Measurements from ENCODE around the gene NLRX1. TPM values are rescaled to one million over a fixed set of nuclear protein-coding genes. Genes with fewer than 3 reads are reported as not detected.

NLRX1 gene
- total and polyA plus RNA-seq, 4 experiments from 2014 or later = 5.5 to 9.2 (median 8.1) TPM

DNA sequence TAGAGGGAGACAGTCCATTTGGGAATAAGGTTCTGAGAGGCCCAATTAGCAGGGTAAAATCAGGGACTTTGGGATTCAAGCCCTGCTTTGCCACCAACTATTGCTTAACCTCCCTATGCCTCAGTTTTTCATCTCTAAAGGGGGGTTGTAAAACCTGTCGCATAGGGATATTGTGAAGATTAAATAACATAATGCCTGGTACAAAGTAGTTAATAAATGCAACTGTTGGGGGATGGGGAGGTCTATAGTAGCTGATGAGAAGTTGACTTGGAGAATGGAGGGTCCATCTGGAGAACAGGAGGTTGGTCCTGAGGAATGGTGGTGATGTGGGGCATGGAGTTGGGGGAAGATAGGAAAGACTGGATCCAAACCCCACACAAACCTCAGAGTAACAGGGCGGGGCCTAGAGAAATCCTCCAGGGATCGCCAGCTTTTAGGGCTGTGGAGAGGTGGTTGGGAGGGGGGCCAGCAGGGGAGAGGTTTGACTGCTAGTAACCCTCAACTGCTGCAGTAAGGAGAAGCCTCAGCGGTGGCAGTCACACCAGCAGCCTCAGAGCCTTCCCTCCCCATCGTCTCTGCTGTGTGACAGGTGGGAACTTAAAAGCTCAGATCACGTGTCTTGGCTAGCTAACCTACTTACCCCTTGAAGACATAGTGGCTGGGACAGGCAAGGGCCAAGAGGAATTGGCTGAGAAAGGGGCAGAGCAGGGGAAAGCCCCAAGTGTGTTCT is 20.8 kb upstream of the NLRX1 start:
- H3K9me3 Mint-ChIP-seq = no peaks in the 10 kb centered on the region
- peak overlapping the region; percentile 53 to 85 (median 78) for H3K4me3 Mint-ChIP-seq
- H3K4me1 ChIP-seq (ENCODE audit: insufficient read depth, low read length) = peaks cover 14% of the 10 kb centered on the region
- ChIA-PET CTCF (ENCODE audit: partially characterized antibody) (interaction anchor here (0.9 kb wide), 1 partner anchor 21 kb away, joined by 3 read pairs; the partner anchor contains the start of gene NLRX1), POLR2A (ENCODE audit: partially characterized antibody) (interaction anchor here (1.5 to 2.9 kb wide), 2 partner anchors 26 to 46 kb away, joined by 7 to 10 read pairs; partner anchors contain the start of genes DPAGT1 and HINFP)
- intact Hi-C loops (cut with micrococcal nuclease) = loop anchor here (2.0 to 10.0 kb wide), 2 partner anchors 47 to 53 kb away; a partner anchor contains a TSS
- H3K4me3 ChIP-seq (ENCODE audit: low read length in 2 of 2) = no peak overlapping the region
- H3K36me3 Mint-ChIP-seq = no peaks in the 10 kb centered on the region
- no peak overlapping the region for H3K27ac ChIP-seq (ENCODE audit: low read depth, low read length)
- peaks cover 13% of the 10 kb centered on the region for H3K27me3 ChIP-seq (ENCODE audit: insufficient read depth, low read length)
- H3K27ac Mint-ChIP-seq = peak overlapping the region in 1 of 7 donors; percentile 33
- peaks cover 15 to 32% of the 10 kb centered on the region in 2 donors for H3K27me3 Mint-ChIP-seq
- H3K36me3 ChIP-seq (ENCODE audit: insufficient read depth, low read length) = no peaks in the 10 kb centered on the region
- no peaks in the 10 kb centered on the region for H3K9me3 ChIP-seq (ENCODE audit: control insufficient read depth in 1 of 2, low read length in 2 of 2)
- DNase-seq = no peak
- H3K4me1 Mint-ChIP-seq = peaks cover 2 to 15% (median 9%) of the 10 kb centered on the region in 4 donors

- Mint-ChIP-seq H3K4me3 (peak overlapping the region; percentile 77 to 85 (median 80)), H3K9me3 (no peaks in the 10 kb centered on the region), H3K4me1 (peaks cover 2 to 15% (median 9%) of the 10 kb centered on the region in 4 donors), H3K36me3 (no peaks in the 10 kb centered on the region), H3K27ac (no peak overlapping the region), H3K27me3 (peaks cover 10 to 33% of the 10 kb centered on the region in 2 donors)
- peaks cover 14% of the 10 kb centered on the region for H3K4me1 ChIP-seq (ENCODE audit: insufficient read depth, low read length)
- H3K9me3 ChIP-seq (ENCODE audit: control insufficient read depth in 1 of 2, low read length in 2 of 2) = no peaks in the 10 kb centered on the region
- no peak overlapping the region for H3K27ac ChIP-seq (ENCODE audit: low read depth, low read length)
- peaks cover 13% of the 10 kb centered on the region for H3K27me3 ChIP-seq (ENCODE audit: insufficient read depth, low read length)
- H3K4me3 ChIP-seq (ENCODE audit: low read length in 2 of 2) = peak overlapping the region in 1 of 2 donors; percentile 12
- no peak for DNase-seq
- CTCF ChIA-PET (ENCODE audit: partially characterized antibody) = interaction anchor here (0.9 kb wide), 1 partner anchor 20 kb away, joined by 3 read pairs; the partner anchor contains the start of gene NLRX1
- POLR2A ChIA-PET (ENCODE audit: partially characterized antibody) = interaction anchor here (1.0 to 2.9 kb wide), 5 partner anchors 20 to 83 kb away, joined by 3 to 10 read pairs (median 6); partner anchors contain the start of genes DPAGT1, HINFP and NLRX1
- intact Hi-C loops (cut with micrococcal nuclease) = loop anchor here (2.0 to 10.0 kb wide), 2 partner anchors 46 to 54 kb away; a partner anchor contains a TSS
- H3K36me3 ChIP-seq (ENCODE audit: insufficient read depth, low read length) = no peaks in the 10 kb centered on the region
These were observed 19.9 kb upstream of the NLRX1 start for GRCh38 chr11:119148720-119149017.

DNA sequence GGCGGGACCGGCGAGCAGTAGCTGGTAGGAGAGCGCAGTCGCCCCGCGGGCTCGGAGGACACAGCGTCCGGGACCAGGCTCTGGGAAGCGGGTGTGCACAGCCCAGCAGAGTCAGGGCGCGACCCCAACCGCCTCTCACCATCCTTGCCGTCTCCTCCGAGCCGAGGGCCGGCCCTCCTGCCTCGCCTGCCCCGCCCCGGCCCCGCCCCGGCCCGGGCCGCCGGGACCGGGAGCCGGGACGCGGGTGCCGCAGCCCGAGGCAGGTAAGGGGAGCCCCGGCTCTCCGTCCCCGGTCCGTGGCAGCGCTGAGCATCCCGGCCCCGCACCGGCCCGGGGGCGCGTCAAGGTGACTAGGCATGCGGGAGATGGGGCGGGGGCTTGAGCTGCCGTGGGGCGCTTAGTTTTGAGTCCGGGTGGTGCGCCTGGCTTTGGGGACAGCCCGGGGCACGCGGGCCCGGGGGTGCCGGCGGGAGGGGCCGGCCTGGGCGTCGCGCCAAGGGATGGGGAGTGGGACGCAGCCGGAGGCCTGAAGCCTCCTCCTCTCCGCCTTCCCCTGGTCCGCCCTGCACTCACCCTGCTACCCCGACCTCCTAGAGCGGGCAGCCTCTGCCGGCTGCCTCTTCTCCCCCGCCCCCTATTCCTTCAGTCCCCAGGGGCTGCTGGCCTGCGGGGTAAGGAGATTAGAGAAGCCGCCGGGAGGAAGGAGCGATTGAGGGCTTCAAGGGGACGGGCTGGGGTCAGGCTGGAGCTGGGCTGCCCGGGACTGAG is 19.3 kb upstream of the NLRX1 start, which contains the start of gene ABCG4:
Gene ABCG4 (plus strand): TSS at position 35 of the 768 bp plus-strand sequence. CDS start 914 bp downstream, outside the sequence.
- intact Hi-C loops (cut with micrococcal nuclease) = loop anchor here (2.0 to 10.0 kb wide), 2 partner anchors 46 to 54 kb away; a partner anchor contains a TSS
- ChIA-PET CTCF (ENCODE audit: partially characterized antibody) (interaction anchor here (0.9 kb wide), 1 partner anchor 20 kb away, joined by 3 read pairs; the partner anchor contains the start of gene NLRX1), POLR2A (ENCODE audit: partially characterized antibody) (interaction anchor here (1.0 to 2.9 kb wide), 5 partner anchors 20 to 84 kb away, joined by 3 to 10 read pairs (median 6); partner anchors contain the start of genes DPAGT1, HINFP and NLRX1)
- H3K9me3 Mint-ChIP-seq = no peaks in the 10 kb centered on the region
- Histone ChIP-seq H3K4me3 (ENCODE audit: low read length in 2 of 2) (peak within 1 kb of the TSS in 1 of 2 donors; percentile 12), H3K4me1 (ENCODE audit: insufficient read depth, low read length) (peaks cover 14% of the 10 kb centered on the region), H3K27ac (ENCODE audit: low read depth, low read length) (no peak within 1 kb of the TSS), H3K36me3 (ENCODE audit: insufficient read depth, low read length) (no peaks in the 10 kb centered on the region), H3K27me3 (ENCODE audit: insufficient read depth, low read length) (peaks cover 13% of the 10 kb centered on the region), H3K9me3 (ENCODE audit: control insufficient read depth in 1 of 2, low read length in 2 of 2) (no peaks in the 10 kb centered on the region)
- H3K4me3 Mint-ChIP-seq = peak within 1 kb of the TSS; percentile 77 to 85 (median 80)
- DNase-seq = peak in 4 of 5 donors; percentile 11 to 30 (median 21)
- no peaks in the 10 kb centered on the region for H3K36me3 Mint-ChIP-seq
- H3K27ac Mint-ChIP-seq = peak within 1 kb of the TSS in 1 of 7 donors; percentile 33
- peaks cover 2 to 15% (median 9%) of the 10 kb centered on the region in 4 donors for H3K4me1 Mint-ChIP-seq
- peaks cover 8 to 31% of the 10 kb centered on the region in 2 donors for H3K27me3 Mint-ChIP-seq

DNA sequence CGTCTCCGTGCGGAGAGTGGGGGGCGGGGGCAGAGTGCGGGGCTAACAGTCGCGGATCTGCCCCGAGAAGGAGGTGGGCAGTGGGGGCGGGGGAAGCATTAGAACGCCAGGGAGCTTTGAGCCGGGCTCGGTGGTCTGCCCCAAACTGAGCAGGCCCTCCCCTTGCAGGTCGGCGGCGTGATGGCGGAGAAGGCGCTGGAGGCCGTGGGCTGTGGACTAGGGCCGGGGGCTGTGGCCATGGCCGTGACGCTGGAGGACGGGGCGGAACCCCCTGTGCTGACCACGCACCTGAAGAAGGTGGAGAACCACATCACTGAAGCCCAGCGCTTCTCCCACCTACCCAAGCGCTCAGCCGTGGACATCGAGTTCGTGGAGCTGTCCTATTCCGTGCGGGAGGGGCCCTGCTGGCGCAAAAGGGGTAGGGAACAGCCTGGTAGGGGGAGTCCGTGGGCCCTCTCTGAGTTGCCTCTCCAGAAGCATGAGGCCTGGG is 18.7 kb upstream of the NLRX1 start:
- ChIA-PET POLR2A (ENCODE audit: partially characterized antibody) (interaction anchor here (0.8 to 2.9 kb wide), 4 partner anchors 19 to 55 kb away, joined by 4 to 10 read pairs (median 6); partner anchors contain the start of genes HINFP and NLRX1), CTCF (ENCODE audit: partially characterized antibody) (interaction anchor here (0.8 kb wide), 1 partner anchor 19 kb away, joined by 5 read pairs; the partner anchor contains the start of gene NLRX1)
- Histone ChIP-seq H3K9me3 (ENCODE audit: control insufficient read depth in 1 of 2, low read length in 2 of 2) (no peaks in the 10 kb centered on the region), H3K27ac (ENCODE audit: low read depth, low read length) (no peak overlapping the region), H3K4me1 (ENCODE audit: insufficient read depth, low read length) (peaks cover 14% of the 10 kb centered on the region), H3K4me3 (ENCODE audit: low read length in 2 of 2) (peak overlapping the region in 1 of 2 donors; percentile 12), H3K27me3 (ENCODE audit: insufficient read depth, low read length) (peaks cover 13% of the 10 kb centered on the region), H3K36me3 (ENCODE audit: insufficient read depth, low read length) (no peaks in the 10 kb centered on the region)
- Mint-ChIP-seq H3K4me3 (peak overlapping the region in 7 of 8 donors; percentile 5 to 71 (median 44)), H3K4me1 (peaks cover 2 to 15% (median 9%) of the 10 kb centered on the region in 4 donors), H3K27ac (no peak overlapping the region), H3K9me3 (no peaks in the 10 kb centered on the region), H3K36me3 (no peaks in the 10 kb centered on the region), H3K27me3 (peaks cover 8 to 31% of the 10 kb centered on the region in 2 donors)
- intact Hi-C loops (cut with micrococcal nuclease) = loop anchor here (2.0 to 10.0 kb wide), 2 partner anchors 45 to 55 kb away; a partner anchor contains a TSS
- DNase-seq = no peak

DNA sequence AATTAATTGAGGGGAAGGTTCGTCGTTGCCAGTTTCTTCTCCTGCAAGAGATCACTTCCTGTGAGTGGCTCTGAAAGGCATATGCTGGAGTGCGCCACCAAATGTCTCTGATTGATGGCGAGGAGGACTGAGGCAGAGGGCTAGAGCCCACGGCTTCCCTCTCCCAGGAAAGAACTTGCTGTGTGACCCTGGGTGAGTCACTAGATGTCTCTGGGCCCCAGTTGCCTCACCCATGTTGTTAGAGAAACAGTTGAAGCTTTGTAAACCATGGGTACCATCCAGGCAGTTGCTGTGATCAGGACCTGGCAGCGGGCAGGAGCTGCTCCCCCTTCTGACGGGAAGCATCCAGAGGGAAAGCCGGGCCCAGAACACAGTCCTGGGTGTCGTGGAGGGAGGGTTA is 16.5 kb upstream of the NLRX1 start:
- Histone ChIP-seq H3K27me3 (ENCODE audit: insufficient read depth, low read length) (peaks cover 13% of the 10 kb centered on the region), H3K4me3 (ENCODE audit: low read length in 2 of 2) (no peak overlapping the region), H3K36me3 (ENCODE audit: insufficient read depth, low read length) (no peaks in the 10 kb centered on the region), H3K9me3 (ENCODE audit: control insufficient read depth in 1 of 2, low read length in 2 of 2) (no peaks in the 10 kb centered on the region), H3K4me1 (ENCODE audit: insufficient read depth, low read length) (peaks cover 14% of the 10 kb centered on the region), H3K27ac (ENCODE audit: low read depth, low read length) (no peak overlapping the region)
- peak overlapping the region in 1 of 8 donors; percentile 15 for H3K4me3 Mint-ChIP-seq
- no peaks in the 10 kb centered on the region for H3K9me3 Mint-ChIP-seq
- intact Hi-C loops (cut with micrococcal nuclease) = no loop called here
- H3K27ac Mint-ChIP-seq = no peak overlapping the region
- H3K4me1 Mint-ChIP-seq = peaks cover 4 to 15% (median 9%) of the 10 kb centered on the region in 4 donors
- ChIA-PET CTCF (ENCODE audit: partially characterized antibody) (interaction anchor here (0.9 to 1.0 kb wide), 2 partner anchors 9 to 172 kb away, joined by 4 read pairs; no protein-coding TSS in a partner anchor), POLR2A (ENCODE audit: partially characterized antibody) (no interaction called here)
- no peak for DNase-seq
- H3K36me3 Mint-ChIP-seq = no peaks in the 10 kb centered on the region
- peaks cover 8 to 28% of the 10 kb centered on the region in 2 donors for H3K27me3 Mint-ChIP-seq

GRCh38 chr11:119152604-119153003 is 15.9 kb upstream of the NLRX1 start:
- no peak overlapping the region for H3K27ac Mint-ChIP-seq
- intact Hi-C loops (cut with micrococcal nuclease) = no loop called here
- H3K36me3 Mint-ChIP-seq = no peaks in the 10 kb centered on the region
- no peak for DNase-seq
- Histone ChIP-seq H3K27ac (ENCODE audit: low read depth, low read length) (no peak overlapping the region), H3K4me3 (ENCODE audit: low read length in 2 of 2) (no peak overlapping the region), H3K4me1 (ENCODE audit: insufficient read depth, low read length) (peaks cover 14% of the 10 kb centered on the region), H3K36me3 (ENCODE audit: insufficient read depth, low read length) (no peaks in the 10 kb centered on the region), H3K9me3 (ENCODE audit: control insufficient read depth in 1 of 2, low read length in 2 of 2) (no peaks in the 10 kb centered on the region), H3K27me3 (ENCODE audit: insufficient read depth, low read length) (peaks cover 10% of the 10 kb centered on the region)
- no peaks in the 10 kb centered on the region for H3K9me3 Mint-ChIP-seq
- H3K27me3 Mint-ChIP-seq = peaks cover 8 to 23% of the 10 kb centered on the region in 2 donors
- ChIA-PET POLR2A (ENCODE audit: partially characterized antibody) (no interaction called here), CTCF (ENCODE audit: partially characterized antibody) (interaction anchor here (1.1 kb wide), 1 partner anchor 14 kb away, joined by 3 read pairs; no protein-coding TSS in a partner anchor)
- H3K4me1 Mint-ChIP-seq = peaks cover 4 to 11% (median 7%) of the 10 kb centered on the region in 4 donors
- no peak overlapping the region for H3K4me3 Mint-ChIP-seq
